H9 (cell line): ENCODE results near the gene PGBD1. TPM values are rescaled to one million over a fixed set of nuclear protein-coding genes. Genes with fewer than 3 reads are reported as not detected.

ENCODE experiments used
- DNase-seq: peaks from one replicate; pipeline ENCODE4 v3.0.0-alpha.2; 2017
- H2AFZ ChIP-seq: one replicate; pipeline ENCODE4 v1.6.1; 2013; ENCODE audit warnings: mild to moderate bottlenecking, low read length, control low read depth, moderate library complexity
- H2AK5ac ChIP-seq: 2 replicates; pipeline ENCODE4 v1.6.1; 2013; ENCODE audit warnings: low read length, control low read depth, mixed read lengths; ENCODE audit not compliant: insufficient read length
- H2BK120ac ChIP-seq: one replicate; pipeline ENCODE4 v1.6.1; 2013; ENCODE audit warnings: low read depth, mild to moderate bottlenecking, low read length, control low read depth, inconsistent platforms; ENCODE audit not compliant: poor library complexity, severe bottlenecking
- H2BK12ac ChIP-seq: 2 replicates; pipeline ENCODE4 v1.6.1; 2013; ENCODE audit warnings: low read length, control low read depth, mixed read lengths, low read depth; ENCODE audit not compliant: insufficient read length
- H2BK15ac ChIP-seq: 2 replicates; pipeline ENCODE4 v1.6.1; 2013; ENCODE audit warnings: low read depth, low read length, control low read depth
- H2BK20ac ChIP-seq: one replicate; pipeline ENCODE4 v1.6.1; 2013; ENCODE audit warnings: low read depth, mild to moderate bottlenecking, low read length, control low read depth, inconsistent platforms; ENCODE audit not compliant: poor library complexity, severe bottlenecking
- H2BK5ac ChIP-seq: 2 replicates; pipeline ENCODE4 v1.6.1; 2013; ENCODE audit warnings: low read length, control low read depth, mixed read lengths; ENCODE audit not compliant: insufficient read length
- H3K14ac ChIP-seq: 2 replicates; pipeline ENCODE4 v1.6.1; 2013; ENCODE audit warnings: low read length, control low read depth; ENCODE audit not compliant: insufficient read depth
- H3K18ac ChIP-seq: 2 replicates; pipeline ENCODE4 v1.6.1; 2013; ENCODE audit warnings: low read depth, mild to moderate bottlenecking, mixed read lengths, low read length, control low read depth; ENCODE audit not compliant: insufficient read length
- H3K23ac ChIP-seq: 2 replicates; pipeline ENCODE4 v1.6.1; 2013; ENCODE audit warnings: low read length, control low read depth, mixed read lengths, low read depth; ENCODE audit not compliant: insufficient read length
- H3K23me2 ChIP-seq: 2 replicates; pipeline ENCODE4 v1.6.1; 2013; ENCODE audit warnings: low read depth, mild to moderate bottlenecking, mixed read lengths, low read length, control low read depth; ENCODE audit not compliant: insufficient read length, poor library complexity, severe bottlenecking
- H3K27ac ChIP-seq: 2 replicates; pipeline ENCODE4 v1.5.1; 2013; ENCODE audit warnings: low read length, control low read depth, mixed read lengths, low read depth; ENCODE audit not compliant: insufficient read length
- H3K27me3 ChIP-seq: 2 replicates; pipeline ENCODE4 v1.6.1; 2013; ENCODE audit warnings: low read length, control low read depth, inconsistent platforms; ENCODE audit not compliant: insufficient read depth
- H3K4ac ChIP-seq: 2 replicates; pipeline ENCODE4 v1.6.1; 2013; ENCODE audit warnings: low read depth, mild to moderate bottlenecking, control low read depth, inconsistent platforms, low read length, moderate library complexity
- H3K4me1 ChIP-seq: 2 replicates; pipeline ENCODE4 v1.6.1; 2013; ENCODE audit warnings: low read length, control low read depth, inconsistent platforms; ENCODE audit not compliant: insufficient read depth
- H3K4me2 ChIP-seq: 2 replicates; pipeline ENCODE4 v1.6.1; 2013; ENCODE audit warnings: low read length, control low read depth, mixed read lengths; ENCODE audit not compliant: insufficient read length, insufficient read depth
- H3K56ac ChIP-seq: 2 replicates; pipeline ENCODE4 v1.6.1; 2013; ENCODE audit warnings: low read depth, mild to moderate bottlenecking, mixed read lengths, low read length, control low read depth; ENCODE audit not compliant: insufficient read length
- H3K79me1 ChIP-seq: 2 replicates; pipeline ENCODE4 v1.6.1; 2013; ENCODE audit warnings: low read depth, mild to moderate bottlenecking, moderate library complexity, low read length, control low read depth, inconsistent platforms; ENCODE audit not compliant: insufficient read depth, poor library complexity, severe bottlenecking
- H3K79me2 ChIP-seq: 2 replicates; pipeline ENCODE4 v1.6.1; 2013; ENCODE audit warnings: low read length, control low read depth, inconsistent platforms; ENCODE audit not compliant: insufficient read depth
- H3K9ac ChIP-seq: 2 replicates; pipeline ENCODE4 v1.6.1; 2013; ENCODE audit warnings: low read length, control low read depth, mixed read lengths; ENCODE audit not compliant: insufficient read length; ENCODE audit errors: extremely low read depth
- H3K9me3 ChIP-seq: one replicate; pipeline ENCODE4 v1.6.1; 2013; ENCODE audit warnings: low read depth, low read length, inconsistent platforms; ENCODE audit not compliant: control insufficient read depth
- H3T11ph ChIP-seq: one replicate; pipeline ENCODE4 v1.6.1; 2013; ENCODE audit warnings: mild to moderate bottlenecking, low read length, control low read depth, inconsistent platforms
- H4K20me1 ChIP-seq: one replicate; pipeline ENCODE4 v1.6.1; 2013; ENCODE audit not compliant: control insufficient read depth, insufficient read length, insufficient read depth
- H4K5ac ChIP-seq: 2 replicates; pipeline ENCODE4 v1.6.1; 2013; ENCODE audit warnings: low read depth, mild to moderate bottlenecking, mixed read lengths, low read length, control low read depth; ENCODE audit not compliant: insufficient read length
- H4K8ac ChIP-seq: replicated peaks from 2 replicates; pipeline ENCODE4 v1.6.1; 2013; ENCODE audit warnings: low read length, control low read depth, mixed read lengths, low read depth; ENCODE audit not compliant: insufficient read length
- H4K91ac ChIP-seq: 2 replicates; pipeline ENCODE4 v1.6.1; 2013; ENCODE audit warnings: low read depth, mild to moderate bottlenecking, moderate library complexity, mixed read lengths, low read length, control low read depth; ENCODE audit not compliant: insufficient read length
- H3K27ac Mint-ChIP-seq, 3 experiments: 2 replicates in 2 of 3; 3 replicates in 1 of 3; pipeline ENCODE4 v1.8.0; 2020 to 2021; ENCODE audit warnings: mixed read lengths in 3 of 3, mild to moderate bottlenecking in 1 of 3, moderate library complexity in 1 of 3
- H3K27me3 Mint-ChIP-seq: 2 replicates; pipeline ENCODE4 v1.8.0; 2021; ENCODE audit warnings: low read depth, mild to moderate bottlenecking, moderate library complexity, mixed read lengths
- H3K36me3 Mint-ChIP-seq, 3 experiments: 2 replicates in 2 of 3; 3 replicates in 1 of 3; pipeline ENCODE4 v1.8.0; 2020 to 2021; ENCODE audit warnings: low read depth in 3 of 3, mixed read lengths in 3 of 3; ENCODE audit not compliant: insufficient read depth in 1 of 3
- H3K4me1 Mint-ChIP-seq, 2 experiments: 2 replicates each; pipeline ENCODE4 v1.8.0; 2020; ENCODE audit warnings: mixed read lengths in 2 of 2
- H3K4me3 Mint-ChIP-seq, 2 experiments: 2 replicates in 1 of 2; 3 replicates in 1 of 2; pipeline ENCODE4 v1.8.0; 2020 to 2021; ENCODE audit warnings: mild to moderate bottlenecking in 2 of 2, mixed read lengths in 2 of 2, moderate library complexity in 1 of 2
- H3K9me3 Mint-ChIP-seq, 2 experiments: 2 replicates in 1 of 2; 3 replicates in 1 of 2; pipeline ENCODE4 v1.8.0; 2020; ENCODE audit warnings: mild to moderate bottlenecking in 2 of 2, mixed read lengths in 2 of 2, moderate library complexity in 1 of 2
- CTCF ChIP-seq: fragments of 200-600 bp; sonication (generic); conservative IDR thresholded peaks from 3 replicates; pipeline ENCODE4 v1.8.0; 2021; ENCODE audit warnings: antibody characterized with exemption, mild to moderate bottlenecking
- total RNA-seq: library from RNA; stranded (reverse); gene quantifications from 2 replicates; pipeline ENCODE4 v1.2.1, GENCODE V29; 2021

PGBD1 gene
- total RNA-seq, 1 experiment from 2014 or later = 10.1 TPM

GRCh38 chr6:28337121-28337520 lies 55.7 kb downstream of the PGBD1 start:
- Histone ChIP-seq H2BK20ac (no peak overlapping the region), H3K4ac (no peak overlapping the region), H3K14ac (no peak overlapping the region), H2BK120ac (no peak overlapping the region), H4K20me1 (no peaks in the 10 kb centered on the region), H3K23ac (no peak overlapping the region), H2BK15ac (no peak overlapping the region), H3K9ac (peak overlapping the region; percentile 91), H3K27me3 (no peaks in the 10 kb centered on the region), H2BK5ac (no peak overlapping the region), H3K9me3 (no peaks in the 10 kb centered on the region), H3K4me1 (no peaks in the 10 kb centered on the region), H3K18ac (no peak overlapping the region), H3T11ph (no peak overlapping the region), H3K56ac (no peak overlapping the region), H2AFZ (no peak overlapping the region), H4K8ac (no peak overlapping the region), H3K79me2 (no peaks in the 10 kb centered on the region), H3K4me2 (peak overlapping the region; percentile 87), H3K27ac (no peak overlapping the region), H3K23me2 (peaks cover 14% of the 10 kb centered on the region), H3K79me1 (no peaks in the 10 kb centered on the region), H4K91ac (no peak overlapping the region), H4K5ac (no peak overlapping the region), H2AK5ac (no peak overlapping the region), H2BK12ac (no peak overlapping the region)
- Mint-ChIP-seq H3K36me3 (no peaks in the 10 kb centered on the region), H3K4me1 (peaks cover 9 to 11% of the 10 kb centered on the region in 2 experiments; a peak in 3 of 4 replicates), H3K27me3 (0 out of 2 replicates have a peak, but pooled peaks cover 1% of the 10 kb centered on the region), H3K4me3 (no peak overlapping the region), H3K9me3 (no peaks in the 10 kb centered on the region), H3K27ac (no peak overlapping the region)
- DNase-seq = no peak
- no peak for TF ChIP-seq CTCF
